ENCODE measurements around the gene IL20. TPM values are rescaled to one million over a fixed set of nuclear protein-coding genes. Genes with fewer than 3 reads are reported as not detected.

IL20 gene
- polyA plus RNA-seq, 1 donor from 2014 or later = not detected

GRCh38 chr1:206839006-206839560 is 26.3 kb upstream of the IL20 start:
- Histone ChIP-seq H3F3A (ENCODE audit: insufficient read depth, low read length, poor library complexity, severe bottlenecking) (no peaks in the 10 kb centered on the region), H3K9me2 (ENCODE audit: insufficient read depth, low read length) (no peaks in the 10 kb centered on the region), H3K9me3 (ENCODE audit: low read length) (no peaks in the 10 kb centered on the region), H2AFZ (ENCODE audit: low read depth, low read length) (no peak overlapping the region), H3K27me3 (ENCODE audit: insufficient read depth, low read depth, low read length) (no peaks in the 10 kb centered on the region), H3K27ac (ENCODE audit: low read length) (no peak overlapping the region), H4K20me1 (ENCODE audit: insufficient read depth) (no peaks in the 10 kb centered on the region), H3K4me3 (ENCODE audit: low read length) (no peak overlapping the region), H3K79me2 (replicated peaks; ENCODE audit: insufficient read depth, low read length) (no peaks in the 10 kb centered on the region), H3K9ac (ENCODE audit: low read length) (no peak overlapping the region), H3K36me3 (ENCODE audit: insufficient read depth, low read length) (no peaks in the 10 kb centered on the region), H3K4me2 (ENCODE audit: low read length) (no peak overlapping the region)
- TF ChIP-seq EP300 (conservative IDR thresholded peaks at IDR 0.05; ENCODE audit: poor library complexity, severe bottlenecking) (no peak), MXI1 (conservative IDR thresholded peaks at IDR 0.05; ENCODE audit: poor library complexity, severe bottlenecking) (no peak), REST (IDR thresholded peaks at IDR 0.05; ENCODE audit: borderline replicate concordance) (no peak), TAF1 (IDR thresholded peaks at IDR 0.05; ENCODE audit: low read depth) (no peak), SMC3 (conservative IDR thresholded peaks at IDR 0.05; ENCODE audit: poor library complexity) (no peak), EZH2 (IDR thresholded peaks at IDR 0.05; ENCODE audit: borderline replicate concordance, insufficient read depth, low read length, poor library complexity, severe bottlenecking) (no peak), RAD21 (conservative IDR thresholded peaks at IDR 0.05) (no peak), POLR2AphosphoS5 (IDR thresholded peaks at IDR 0.05) (no peak), CTCF (IDR thresholded peaks at IDR 0.05; ENCODE audit: poor library complexity, severe bottlenecking) (no peak)

GRCh38 chr1:206839857-206840256 is 25.6 kb upstream of the IL20 start:
- no peaks in the 10 kb centered on the region for H3K36me3 ChIP-seq (ENCODE audit: insufficient read depth, low read length)
- H2AFZ ChIP-seq (ENCODE audit: low read depth, low read length) = no peak overlapping the region

More at GRCh38 chr1:206839857-206840256, 25.6 kb upstream of the IL20 start:
- H3K4me2 ChIP-seq (ENCODE audit: low read length) = no peak overlapping the region
- H3K79me2 ChIP-seq (replicated peaks; ENCODE audit: insufficient read depth, low read length) = no peaks in the 10 kb centered on the region
- no peaks in the 10 kb centered on the region for H4K20me1 ChIP-seq (ENCODE audit: insufficient read depth)
- no peak overlapping the region for H3K27ac ChIP-seq (ENCODE audit: low read length)
- no peaks in the 10 kb centered on the region for H3K9me3 ChIP-seq (ENCODE audit: low read length)
- H3K9ac ChIP-seq (ENCODE audit: low read length) = no peak overlapping the region
- TF ChIP-seq MXI1 (conservative IDR thresholded peaks at IDR 0.05; ENCODE audit: poor library complexity, severe bottlenecking) (no peak), EZH2 (IDR thresholded peaks at IDR 0.05; ENCODE audit: borderline replicate concordance, insufficient read depth, low read length, poor library complexity, severe bottlenecking) (no peak), REST (IDR thresholded peaks at IDR 0.05; ENCODE audit: borderline replicate concordance) (no peak)
- H3F3A ChIP-seq (ENCODE audit: insufficient read depth, low read length, poor library complexity, severe bottlenecking) = no peaks in the 10 kb centered on the region
- no peak overlapping the region for H3K4me3 ChIP-seq (ENCODE audit: low read length)
- no peaks in the 10 kb centered on the region for H3K27me3 ChIP-seq (ENCODE audit: insufficient read depth, low read depth, low read length)
- no peaks in the 10 kb centered on the region for H3K9me2 ChIP-seq (ENCODE audit: insufficient read depth, low read length)
